ENCODE measurements around the gene CARS2.

Gene CARS2

GRCh38 chr13:110713981-110714796, 8.3 kb upstream of the CARS2 start:
- Histone ChIP-seq H3K9me3 (no peaks in the 10 kb centered on the region), H3K4me1 (ENCODE audit: control insufficient read depth in 1 of 2, insufficient read depth in 1 of 2, low read depth in 1 of 2, low read length in 1 of 2) (peaks cover 34 to 41% of the 10 kb centered on the region in 2 experiments), H3K4me3 (ENCODE audit: low read depth in 1 of 2, low read length in 1 of 2) (peak overlapping the region; percentile 98 to 99), H3K27me3 (no peaks in the 10 kb centered on the region), H3K36me3 (peaks cover 3% of the 10 kb centered on the region), H3K27ac (peak overlapping the region; percentile 100)
- TF ChIP-seq CTCF (IDR thresholded peaks at IDR 0.05) = no peak

GRCh38 chr13:110713642-110713952, 7.7 kb upstream of the CARS2 start, which contains the start of gene ING1:
Gene ING1, plus strand, starts transcription at chr13:110713700. Its CDS starts 450 bp downstream, at chr13:110714150.
- peak within 1 kb of the TSS; percentile 98 to 99 for H3K4me3 ChIP-seq (ENCODE audit: low read depth in 1 of 2, low read length in 1 of 2)
- peak within 1 kb of the TSS; percentile 100 for H3K27ac ChIP-seq
- H3K36me3 ChIP-seq = no peaks in the 10 kb centered on the region
- TF ChIP-seq CTCF (IDR thresholded peaks at IDR 0.05) = no peak
- H3K9me3 ChIP-seq = no peaks in the 10 kb centered on the region
- no peaks in the 10 kb centered on the region for H3K27me3 ChIP-seq
- H3K4me1 ChIP-seq (ENCODE audit: control insufficient read depth in 1 of 2, insufficient read depth in 1 of 2, low read depth in 1 of 2, low read length in 1 of 2) = peaks cover 34 to 41% of the 10 kb centered on the region in 2 experiments

- Histone ChIP-seq H3K36me3 (no peaks in the 10 kb centered on the region), H3K27me3 (no peaks in the 10 kb centered on the region), H3K27ac (peak overlapping the region; percentile 100), H3K4me1 (ENCODE audit: control insufficient read depth in 1 of 2, insufficient read depth in 1 of 2, low read depth in 1 of 2, low read length in 1 of 2) (peaks cover 38 to 47% of the 10 kb centered on the region in 2 experiments), H3K9me3 (no peaks in the 10 kb centered on the region), H3K4me3 (ENCODE audit: low read depth in 1 of 2, low read length in 1 of 2) (peak overlapping the region; percentile 98 to 99)
- peak; percentile 19 for TF ChIP-seq CTCF (IDR thresholded peaks at IDR 0.05)
Observed at GRCh38 chr13:110712849-110713641, 7.1 kb upstream of the CARS2 start.

GRCh38 chr13:110712081-110712848, 6.3 kb upstream of the CARS2 start:
- TF ChIP-seq CTCF (IDR thresholded peaks at IDR 0.05) = no peak
- peaks cover 45 to 52% of the 10 kb centered on the region in 2 experiments for H3K4me1 ChIP-seq (ENCODE audit: control insufficient read depth in 1 of 2, insufficient read depth in 1 of 2, low read depth in 1 of 2, low read length in 1 of 2)
- no peaks in the 10 kb centered on the region for H3K36me3 ChIP-seq
- no peaks in the 10 kb centered on the region for H3K27me3 ChIP-seq
- peak overlapping the region; percentile 98 to 99 for H3K4me3 ChIP-seq (ENCODE audit: low read depth in 1 of 2, low read length in 1 of 2)
- H3K27ac ChIP-seq = peak overlapping the region; percentile 100
- no peaks in the 10 kb centered on the region for H3K9me3 ChIP-seq
